T follicular helper cell (primary cell): Measurements from ENCODE around the gene PRXL2A.
"Not testable (repeated sequence)": the region's sequence is repeated elsewhere in the genome, so short reads cannot be mapped to it uniquely, and the experiment has no call there.

Experiments used
- DNase-seq: peaks from one replicate; pipeline ENCODE4 v3.0.0-alpha.2; 2020; ENCODE audit warnings: low read depth

PRXL2A gene

DNA sequence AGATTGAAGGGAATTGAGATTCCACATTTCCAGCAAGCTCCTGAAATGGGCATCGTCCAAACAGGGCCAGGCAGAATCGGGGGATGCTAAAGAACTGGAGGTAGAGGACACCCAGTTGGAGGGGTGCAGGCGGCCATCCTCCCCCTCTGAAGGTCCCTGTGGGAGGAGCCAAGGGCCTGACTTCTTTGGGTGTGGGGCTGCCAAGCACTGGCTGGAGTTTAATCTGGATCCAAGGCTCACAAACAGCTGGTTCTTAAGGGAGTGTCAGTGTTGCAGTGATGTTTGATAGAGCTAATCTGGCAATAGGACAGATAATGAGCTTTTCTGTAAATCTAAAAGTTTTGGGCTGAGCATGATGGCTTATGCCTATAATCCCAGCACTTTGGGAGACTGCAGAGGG, 66.6 kb downstream of the PRXL2A start:
- no peak for DNase-seq

DNA sequence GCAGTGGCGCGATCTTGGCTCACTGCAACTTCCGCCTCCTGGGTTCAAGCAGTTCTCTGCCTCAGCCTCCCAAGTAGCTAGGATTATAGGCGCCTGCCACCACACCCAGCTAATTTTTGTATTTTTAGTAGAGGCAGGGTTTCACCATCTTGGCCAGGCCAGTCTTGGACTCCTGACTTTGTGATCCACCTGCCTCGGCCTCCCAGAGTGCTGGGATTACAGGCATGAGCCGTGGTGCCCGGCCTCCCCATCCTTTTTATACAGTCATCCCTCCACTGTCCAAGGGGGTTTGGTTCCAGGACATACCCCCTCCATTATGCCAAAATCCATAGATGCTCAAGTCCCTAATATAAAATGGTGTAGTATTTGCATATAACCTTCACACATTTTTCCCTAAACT, 67.3 kb downstream of the PRXL2A start:
- DNase-seq = not testable (repeated sequence)

DNA sequence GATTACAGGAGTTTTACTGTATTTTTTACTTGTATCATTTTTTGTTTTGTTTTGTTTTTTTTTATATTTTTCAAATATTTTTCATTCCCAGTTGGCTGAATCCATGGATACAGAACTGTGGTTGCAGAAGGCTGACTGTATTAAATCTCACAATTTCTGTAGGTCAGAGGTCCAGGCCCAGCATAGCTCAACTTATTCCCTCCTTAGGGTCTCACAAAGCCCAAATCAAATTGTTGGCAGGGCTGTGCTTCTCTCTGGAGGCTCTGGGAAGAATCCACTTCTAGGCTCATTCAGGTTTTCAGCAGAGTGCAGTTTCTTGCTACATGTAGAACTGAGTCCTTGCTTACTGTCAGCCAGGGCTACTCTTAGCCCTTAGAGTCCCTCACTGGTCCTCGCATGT, 68.3 kb downstream of the PRXL2A start:
- DNase-seq = no peak

DNA sequence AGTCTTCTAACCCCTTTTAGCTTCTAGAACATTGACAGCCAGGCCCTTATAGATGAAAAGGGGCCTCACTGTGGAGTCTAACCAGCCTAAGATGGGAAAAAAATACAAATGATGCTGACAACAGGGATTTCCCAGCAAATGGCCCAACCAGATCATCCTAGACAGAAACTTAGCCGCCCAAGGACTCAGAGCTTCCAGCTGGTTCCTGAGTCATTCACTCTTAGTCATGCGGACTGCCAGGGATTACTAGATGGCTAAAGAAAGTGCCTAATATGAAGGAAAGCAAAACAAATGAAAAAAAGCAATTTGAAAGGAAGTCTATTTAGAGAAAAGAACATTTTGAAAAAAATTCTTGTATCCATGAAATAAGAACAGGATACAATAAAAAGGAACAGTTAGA, 69.5 kb downstream of the PRXL2A start:
- DNase-seq = no peak

DNA sequence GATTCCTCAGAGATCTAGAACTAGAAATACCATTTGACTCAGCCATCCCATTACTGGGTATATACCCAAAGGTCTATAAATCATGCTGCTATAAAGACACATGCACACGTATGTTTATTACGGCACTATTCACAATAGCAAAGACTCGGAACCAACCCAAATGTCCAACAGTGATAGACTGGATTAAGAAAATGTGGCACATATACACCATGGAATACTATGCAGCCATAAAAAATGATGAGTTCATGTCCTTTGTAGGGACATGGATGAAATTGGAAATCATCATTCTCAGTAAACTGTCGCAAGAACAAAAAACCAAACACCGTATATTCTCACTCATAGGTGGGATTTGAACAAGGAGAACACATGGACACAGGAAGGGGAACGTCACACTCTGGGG, 72.0 kb downstream of the PRXL2A start:
- DNase-seq = not testable (repeated sequence)

DNA sequence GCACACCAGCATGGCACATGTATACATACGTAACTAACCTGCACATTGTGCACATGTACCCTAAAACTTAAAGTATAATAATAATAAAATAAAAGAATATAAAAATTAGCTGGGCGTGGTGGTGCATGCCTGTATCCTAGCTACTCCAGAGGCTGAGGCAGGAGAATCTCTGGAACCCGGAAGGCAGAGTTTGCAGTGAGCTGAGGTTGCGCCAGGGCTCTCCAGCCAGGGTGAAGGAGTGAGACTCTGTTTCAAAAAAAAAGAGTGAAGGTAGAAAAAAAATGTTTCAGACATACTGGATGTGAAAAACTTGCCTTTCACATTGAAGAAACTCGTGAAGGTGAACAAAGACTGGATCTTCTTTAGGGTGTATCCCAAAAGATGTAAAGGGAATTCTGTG, 72.5 kb downstream of the PRXL2A start:
- DNase-seq = no peak

DNA sequence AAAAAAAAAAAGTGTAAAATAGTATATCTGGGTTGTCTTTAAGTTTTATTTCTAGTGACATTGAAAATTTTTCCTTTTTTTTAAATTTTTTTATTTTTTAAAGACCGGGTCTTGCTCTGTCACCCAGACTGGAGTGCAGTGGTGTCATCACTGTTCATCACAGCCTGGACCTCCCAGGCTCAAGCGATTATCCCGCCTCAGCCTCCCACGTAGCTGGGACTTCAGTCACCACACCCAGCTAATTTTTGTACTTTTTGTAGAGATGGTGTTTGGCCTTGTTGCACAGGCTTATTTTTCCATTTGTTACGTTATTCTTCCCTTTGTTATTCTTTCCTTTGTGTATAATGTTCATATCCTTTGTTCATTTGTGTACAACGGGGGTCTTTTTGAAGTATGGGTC, 75.9 kb downstream of the PRXL2A start:
- no peak for DNase-seq

DNA sequence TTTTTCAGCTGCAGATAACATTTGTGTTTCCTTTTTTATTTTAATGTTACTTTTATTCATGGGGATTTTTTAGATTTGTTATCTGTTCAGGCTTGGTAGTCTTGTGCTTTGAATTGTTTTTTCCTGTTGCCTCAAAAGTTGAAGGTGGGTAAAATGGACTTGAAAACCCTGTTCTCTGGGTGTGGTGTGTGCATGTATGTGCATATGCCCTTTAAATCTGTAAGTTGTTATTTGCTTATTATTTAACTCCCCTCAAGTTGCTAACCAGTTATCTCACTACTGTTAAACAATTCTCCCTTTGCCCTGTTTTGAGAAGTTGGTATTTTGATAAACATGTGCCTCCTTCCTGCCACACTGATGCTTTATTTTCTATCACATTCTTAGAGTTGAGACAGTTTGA, 76.3 kb downstream of the PRXL2A start:
- DNase-seq = no peak

DNA sequence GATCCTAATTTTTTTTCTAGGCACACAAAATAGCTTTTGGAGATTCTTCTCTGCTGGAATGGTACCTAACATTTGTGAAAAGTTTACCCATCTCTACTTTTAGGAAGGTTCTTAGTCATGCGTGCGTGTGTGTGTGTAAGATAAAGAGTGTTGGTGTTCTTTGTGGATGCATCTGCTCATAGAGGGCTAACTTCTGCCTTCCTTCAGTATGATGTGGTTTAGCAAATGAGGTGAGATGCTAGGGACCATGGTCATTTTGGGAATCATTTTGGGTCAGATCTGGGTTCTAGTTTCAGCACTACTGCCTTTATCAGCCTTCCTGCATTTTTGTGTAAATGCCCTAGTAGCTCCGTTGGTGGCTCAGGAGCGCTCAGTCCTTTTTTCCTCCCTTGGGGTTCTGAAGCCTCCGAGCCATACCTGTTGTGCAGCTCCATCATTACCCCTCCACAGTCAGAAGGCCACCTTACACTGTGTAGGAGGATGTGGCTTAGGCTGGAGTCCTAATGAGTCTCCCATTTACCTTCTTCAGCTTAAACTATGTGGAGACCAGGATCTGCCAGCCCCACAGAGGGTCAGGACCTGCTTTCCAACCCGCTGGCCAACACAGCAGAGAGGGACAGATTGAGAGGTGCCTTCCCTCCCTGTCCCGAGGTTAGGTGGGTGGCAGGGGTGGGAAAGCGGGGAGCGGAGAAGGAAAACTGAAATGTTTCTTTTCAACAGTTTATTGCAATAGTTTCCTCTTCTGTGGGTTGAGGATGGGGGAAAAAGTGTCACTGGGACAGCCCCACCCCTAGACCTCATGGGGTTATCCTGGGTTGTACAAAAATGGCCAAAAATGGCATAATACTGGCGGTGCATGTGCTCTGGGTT, 77.0 kb downstream of the PRXL2A start:
- DNase-seq = no peak

DNA sequence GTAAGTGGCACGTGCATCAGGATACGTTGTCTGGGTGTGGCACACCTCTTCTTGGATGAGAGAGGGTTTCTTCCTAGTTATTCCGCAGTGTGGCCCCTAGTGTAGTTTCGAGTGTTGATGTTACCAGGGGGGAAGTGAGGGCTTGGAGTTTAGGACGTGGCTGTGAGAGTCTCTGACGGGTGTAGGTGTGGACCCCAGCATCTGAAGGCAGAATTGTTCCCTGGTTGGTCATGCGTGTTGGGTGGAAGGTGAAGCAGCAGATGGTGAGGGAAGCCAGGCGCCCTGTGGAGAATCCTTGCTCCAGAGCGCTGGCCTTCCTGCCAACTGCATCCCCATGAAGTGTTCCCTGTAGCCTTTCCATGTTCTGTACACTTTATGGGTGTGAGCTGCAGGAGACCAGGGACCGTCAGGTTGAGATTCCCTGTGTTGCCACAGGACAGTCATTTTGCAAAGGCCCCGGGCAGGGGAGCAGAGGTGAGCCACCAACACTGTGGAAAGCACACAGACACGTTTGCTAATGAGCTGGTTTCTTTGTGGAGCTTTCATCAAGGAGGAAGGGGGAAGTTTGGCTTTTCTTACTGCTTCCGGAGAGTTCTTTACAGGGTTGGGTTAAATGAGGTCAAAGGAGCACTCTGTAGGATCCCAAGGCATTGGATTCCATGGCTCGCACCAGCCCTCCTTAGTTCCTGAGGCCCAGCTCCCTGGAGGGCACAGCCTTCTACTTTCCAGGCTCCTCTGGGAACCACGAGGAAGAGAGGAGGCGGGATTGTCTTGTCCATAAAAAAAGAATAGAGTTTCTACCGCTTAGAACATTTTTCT, 77.8 kb downstream of the PRXL2A start:
- DNase-seq = no peak
